Endothelial cell of umbilical vein (primary cell): ENCODE results near the gene ADGRL3. TPM values are rescaled to one million over a fixed set of nuclear protein-coding genes. Genes with fewer than 3 reads are reported as not detected.

Source experiments
- BruUV-seq: library from RNA; stranded (reverse); fragments of 400-500 nt; replicated peaks from 2 replicates; lab custom pipeline; 2021; lab: Mats Ljungman, UMichigan
- CTCF ChIA-PET: fragments of 300-600, 350-600 bp; sonication (Branson Sonifier 250); formaldehyde crosslinking; loops from one replicate; lab custom pipeline; 2021; ENCODE audit warnings: antibody characterized with exemption, inconsistent platforms; lab: Charles Lee
- POLR2A ChIA-PET: fragments of 300-600, 350-600 bp; sonication (Branson Sonifier 250); formaldehyde crosslinking; loops from one replicate; lab custom pipeline; 2021; ENCODE audit warnings: antibody characterized with exemption, inconsistent platforms; lab: Charles Lee
- DNase-seq: peaks from one replicate; pipeline ENCODE4 v3.0.0-alpha.2; 2011; ENCODE audit warnings: low read depth, low spot score
- FAIRE-seq: peaks from 2 replicates; lab custom pipeline; 2011; peaks lifted over from hg19 to GRCh38; lab: Jason Lieb, UNC
- H2AFZ ChIP-seq: 2 replicates; pipeline ENCODE4 v1.6.0; 2012; ENCODE audit warnings: low read depth, low read length, control low read depth, inconsistent platforms
- H3K27ac ChIP-seq: 2 replicates; pipeline ENCODE4 v1.5.1; 2011; ENCODE audit warnings: low read depth, mild to moderate bottlenecking, control low read depth, low read length, moderate library complexity; ENCODE audit not compliant: insufficient read depth
- H3K27me3 ChIP-seq, 2 experiments: 2 replicates each; pipeline versions ENCODE4 v1.6.0 to v1.6.1; 2011; ENCODE audit warnings: low read length in 2 of 2, mixed read lengths in 1 of 2; ENCODE audit not compliant: control insufficient read depth in 2 of 2, insufficient read depth in 2 of 2
- H3K36me3 ChIP-seq, 2 experiments: 2 replicates in 1 of 2; 3 replicates in 1 of 2; pipeline ENCODE4 v1.5.1; 2011; ENCODE audit warnings: low read length in 2 of 2, mild to moderate bottlenecking in 1 of 2, moderate library complexity in 1 of 2; ENCODE audit not compliant: control insufficient read depth in 2 of 2, insufficient read depth in 2 of 2; ENCODE audit errors: extremely low read depth in 1 of 2
- H3K4me1 ChIP-seq: 3 replicates; pipeline ENCODE4 v1.5.1; 2011; ENCODE audit warnings: mild to moderate bottlenecking, low read length; ENCODE audit not compliant: control insufficient read depth, insufficient read depth; ENCODE audit errors: extremely low read depth
- H3K4me2 ChIP-seq: 2 replicates; pipeline ENCODE4 v1.6.1; 2011; ENCODE audit warnings: low read length, control low read depth, mixed read lengths; ENCODE audit not compliant: insufficient read depth
- H3K4me3 ChIP-seq, 3 experiments: fragments of 200-600 bp in 1 of 3; sonication (generic), shearing (Covaris generic) in 1 of 3; replicated peaks in 1 of 3; 2 replicates each; pipeline ENCODE4 v1.5.1; 2011 to 2016; ENCODE audit warnings: control low read depth in 3 of 3, low read length in 3 of 3, mild to moderate bottlenecking in 2 of 3, inconsistent platforms in 1 of 3, low read depth in 1 of 3, moderate library complexity in 1 of 3; ENCODE audit not compliant: insufficient read depth in 1 of 3
- H3K79me2 ChIP-seq: 2 replicates; pipeline ENCODE4 v1.6.0; 2012; ENCODE audit warnings: low read length, inconsistent platforms; ENCODE audit not compliant: control insufficient read depth, insufficient read depth
- H3K9ac ChIP-seq: replicated peaks from 2 replicates; pipeline ENCODE3; 2011; ENCODE audit warnings: low read length, control low read depth; ENCODE audit not compliant: insufficient read depth; ENCODE audit errors: extremely low read depth
- H3K9me1 ChIP-seq: replicated peaks from 3 replicates; pipeline ENCODE4 v1.6.0; 2011; ENCODE audit warnings: mild to moderate bottlenecking, low read length; ENCODE audit not compliant: control insufficient read depth, insufficient read depth; ENCODE audit errors: extremely low read depth
- H3K9me3 ChIP-seq: replicated peaks from 2 replicates; pipeline ENCODE4 v1.5.1; 2012; ENCODE audit warnings: low read length, inconsistent platforms; ENCODE audit not compliant: control insufficient read depth, insufficient read depth
- H4K20me1 ChIP-seq: replicated peaks from 2 replicates; pipeline ENCODE3; 2011; ENCODE audit warnings: mild to moderate bottlenecking, low read length; ENCODE audit not compliant: control insufficient read depth, insufficient read depth; ENCODE audit errors: extremely low read depth
- EZH2 ChIP-seq: IDR thresholded peaks from 2 replicates; pipeline ENCODE4 v1.6.1; 2012; ENCODE audit warnings: borderline replicate concordance, low read depth, mild to moderate bottlenecking, moderate library complexity, low read length, inconsistent platforms; ENCODE audit not compliant: severe bottlenecking
- FOS ChIP-seq: IDR thresholded peaks from 2 replicates; pipeline ENCODE4 v1.6.1; 2011; ENCODE audit warnings: mild to moderate bottlenecking, low read length, moderate library complexity, borderline replicate concordance; ENCODE audit not compliant: insufficient read depth
- GATA2 ChIP-seq: IDR thresholded peaks from 2 replicates; pipeline ENCODE4 v1.7.0; 2011; ENCODE audit warnings: low read depth, mild to moderate bottlenecking, moderate library complexity, mixed read lengths, low read length; ENCODE audit not compliant: insufficient read length, insufficient read depth
- JUN ChIP-seq: IDR thresholded peaks from 2 replicates; pipeline ENCODE4 v1.6.1; 2011; ENCODE audit warnings: borderline replicate concordance, low read depth; ENCODE audit not compliant: insufficient read length, insufficient read depth
- MYC ChIP-seq: IDR thresholded peaks from one replicate; pipeline ENCODE4 v1.6.1; 2011; ENCODE audit warnings: mild to moderate bottlenecking, low read depth, low read length
- POLR2A ChIP-seq: IDR thresholded peaks from 2 replicates; pipeline ENCODE4 v1.6.1; 2012; ENCODE audit warnings: low read depth, mild to moderate bottlenecking, control low read depth, low read length
- POLR2AphosphoS5 ChIP-seq: IDR thresholded peaks from 2 replicates; pipeline ENCODE4 v1.6.1; 2012; ENCODE audit warnings: low read depth, mild to moderate bottlenecking, control low read depth, low read length, moderate library complexity; ENCODE audit not compliant: insufficient read depth
- dilution Hi-C: fragments of 300-500 bp; cut with MboI; formaldehyde crosslinking; loops from one replicate; pipeline ENCODE4 v1.15.0; 2019; ENCODE audit warnings: low sequenced_read_pairs; ENCODE audit not compliant: extremely low pct_ligation_motif_present
- intact Hi-C: fragments of 100-400 bp; cut with micrococcal nuclease; formaldehyde crosslinking; loops from one replicate; pipeline ENCODE4 v1.10.0; 2022
- polyA plus RNA-seq, 4 experiments: library from polyadenylated mRNA; depleted of rRNA in 3 of 4; stranded (reverse) in 3 of 4; unstranded in 1 of 4; fragments of >200 nt; gene quantifications; 2 replicates each; pipeline versions ENCODE4 v1.2.1 to v1.2.3, GENCODE V29; 2011 to 2012; ENCODE audit warnings: missing spikeins in 1 of 4
- total RNA-seq: library from RNA; stranded (reverse); gene quantifications from 2 replicates; pipeline ENCODE4 v1.2.3, GENCODE V29; 2021
- TF ChIP-seq, protein P1 (sequence below), 2 donors: IDR thresholded peaks; 1 replicate in 1 of 2; 2 replicates in 1 of 2; pipeline ENCODE4 v1.5.1; 2011; ENCODE audit warnings: low read length in 2 of 2, mild to moderate bottlenecking in 2 of 2, moderate library complexity in 2 of 2, control low read depth in 1 of 2, inconsistent platforms in 1 of 2, low read depth in 1 of 2; ENCODE audit not compliant: insufficient read depth in 1 of 2; ENCODE audit errors: extremely low read depth in 1 of 2
- TF ChIP-seq, protein P2 (sequence below): IDR thresholded peaks from 2 replicates; pipeline ENCODE4 v1.6.1; 2011; ENCODE audit not compliant: insufficient read depth, insufficient read length

Gene ADGRL3
- total and polyA plus RNA-seq, 2 donors (not counting 3 experiments of a cell fraction or from before 2014, with no cell fraction given) = not detected

DNA sequence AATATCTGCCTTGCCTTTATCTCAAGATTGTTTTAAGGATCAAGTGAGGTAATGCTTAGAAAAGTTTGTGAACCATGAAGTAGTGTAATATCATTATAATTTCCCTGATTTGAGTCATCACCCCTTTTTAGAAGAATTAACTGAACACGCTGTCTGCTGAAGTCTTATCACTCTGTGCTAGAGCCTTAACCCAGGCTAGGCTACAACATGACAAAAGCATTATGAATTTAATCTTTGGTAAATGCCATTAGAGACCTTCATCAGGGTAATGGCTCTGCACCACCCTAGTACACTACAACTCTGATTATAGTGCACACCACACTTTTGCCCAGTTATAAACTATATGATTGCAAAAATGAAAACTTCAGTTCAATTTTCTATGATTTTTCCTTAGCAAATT is 118.3 kb downstream of the ADGRL3 start:
- CTCF ChIA-PET = no interaction called here
- Histone ChIP-seq H2AFZ (no peak overlapping the region), H3K79me2 (no peaks in the 10 kb centered on the region), H3K9me3 (no peaks in the 10 kb centered on the region), H3K27ac (no peak overlapping the region), H4K20me1 (no peaks in the 10 kb centered on the region), H3K4me3 (no peak overlapping the region), H3K4me2 (no peak overlapping the region), H3K4me1 (no peaks in the 10 kb centered on the region), H3K9ac (no peak overlapping the region), H3K9me1 (no peaks in the 10 kb centered on the region), H3K36me3 (no peaks in the 10 kb centered on the region), H3K27me3 (no peaks in the 10 kb centered on the region)
- FAIRE-seq (no peak), DNase-seq (no peak)
- no TSS peak for BruUV-seq
- POLR2A ChIA-PET = no interaction called here
- intact Hi-C loops = no loop called here
- TF ChIP-seq POLR2A (no peak), EZH2 (no peak), GATA2 (no peak), POLR2AphosphoS5 (no peak), MYC (no peak), JUN (no peak), FOS (no peak)
- TF ChIP-seq, protein P1, sequence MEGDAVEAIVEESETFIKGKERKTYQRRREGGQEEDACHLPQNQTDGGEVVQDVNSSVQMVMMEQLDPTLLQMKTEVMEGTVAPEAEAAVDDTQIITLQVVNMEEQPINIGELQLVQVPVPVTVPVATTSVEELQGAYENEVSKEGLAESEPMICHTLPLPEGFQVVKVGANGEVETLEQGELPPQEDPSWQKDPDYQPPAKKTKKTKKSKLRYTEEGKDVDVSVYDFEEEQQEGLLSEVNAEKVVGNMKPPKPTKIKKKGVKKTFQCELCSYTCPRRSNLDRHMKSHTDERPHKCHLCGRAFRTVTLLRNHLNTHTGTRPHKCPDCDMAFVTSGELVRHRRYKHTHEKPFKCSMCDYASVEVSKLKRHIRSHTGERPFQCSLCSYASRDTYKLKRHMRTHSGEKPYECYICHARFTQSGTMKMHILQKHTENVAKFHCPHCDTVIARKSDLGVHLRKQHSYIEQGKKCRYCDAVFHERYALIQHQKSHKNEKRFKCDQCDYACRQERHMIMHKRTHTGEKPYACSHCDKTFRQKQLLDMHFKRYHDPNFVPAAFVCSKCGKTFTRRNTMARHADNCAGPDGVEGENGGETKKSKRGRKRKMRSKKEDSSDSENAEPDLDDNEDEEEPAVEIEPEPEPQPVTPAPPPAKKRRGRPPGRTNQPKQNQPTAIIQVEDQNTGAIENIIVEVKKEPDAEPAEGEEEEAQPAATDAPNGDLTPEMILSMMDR (IDR thresholded peaks at IDR 0.05; ENCODE audit: extremely low read depth in 1 of 2, insufficient read depth in 1 of 2, low read depth in 1 of 2, low read length in 2 of 2) = no peak
- TF ChIP-seq, protein P2, sequence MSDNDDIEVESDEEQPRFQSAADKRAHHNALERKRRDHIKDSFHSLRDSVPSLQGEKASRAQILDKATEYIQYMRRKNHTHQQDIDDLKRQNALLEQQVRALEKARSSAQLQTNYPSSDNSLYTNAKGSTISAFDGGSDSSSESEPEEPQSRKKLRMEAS = no peak
- dilution Hi-C loops = no loop called here
